ENCODE measurements around the gene CCDC38. TPM values are rescaled to one million over a fixed set of nuclear protein-coding genes. Genes with fewer than 3 reads are reported as not detected.
A peak's percentile ranks its signal among the peaks of the same experiment; 100 is the strongest.

The CCDC38 gene
- total and polyA plus RNA-seq, 2 experiments from 2014 or later: not detected

DNA sequence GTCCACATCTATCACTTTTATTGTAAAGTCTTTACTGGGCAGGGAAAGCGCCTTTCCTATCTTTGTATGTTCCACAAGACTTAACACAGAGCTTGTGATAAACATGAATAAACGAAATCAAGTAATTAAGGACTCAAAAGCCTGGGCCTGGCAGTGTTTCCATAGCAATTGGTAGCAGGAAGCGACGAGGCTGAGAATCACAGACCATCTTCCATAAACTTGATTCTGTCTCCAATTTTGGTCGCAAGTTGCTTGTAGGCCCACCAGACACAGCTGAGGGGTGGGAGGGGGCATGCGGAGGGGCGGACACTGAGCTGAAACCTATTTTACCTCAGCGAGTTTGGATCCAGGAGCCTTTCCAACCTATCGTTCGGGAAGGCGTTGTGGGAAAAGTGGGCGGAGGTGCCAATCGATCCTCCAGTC, 302 bp downstream of the CCDC38 start:
- Histone ChIP-seq H3K4me3 (peak overlapping the region; percentile 89), H3K9me3 (ENCODE audit: low read depth) (no peaks in the 10 kb centered on the region), H3K27ac (no peak overlapping the region), H3K27me3 (peaks cover 25% of the 10 kb centered on the region), H3K4me1 (ENCODE audit: low read depth) (peaks cover 6% of the 10 kb centered on the region), H3K36me3 (no peaks in the 10 kb centered on the region)
- DNase-seq (ENCODE audit: low read depth in 1 of 2, low spot score in 1 of 2): no peak
- TF ChIP-seq, protein P1, sequence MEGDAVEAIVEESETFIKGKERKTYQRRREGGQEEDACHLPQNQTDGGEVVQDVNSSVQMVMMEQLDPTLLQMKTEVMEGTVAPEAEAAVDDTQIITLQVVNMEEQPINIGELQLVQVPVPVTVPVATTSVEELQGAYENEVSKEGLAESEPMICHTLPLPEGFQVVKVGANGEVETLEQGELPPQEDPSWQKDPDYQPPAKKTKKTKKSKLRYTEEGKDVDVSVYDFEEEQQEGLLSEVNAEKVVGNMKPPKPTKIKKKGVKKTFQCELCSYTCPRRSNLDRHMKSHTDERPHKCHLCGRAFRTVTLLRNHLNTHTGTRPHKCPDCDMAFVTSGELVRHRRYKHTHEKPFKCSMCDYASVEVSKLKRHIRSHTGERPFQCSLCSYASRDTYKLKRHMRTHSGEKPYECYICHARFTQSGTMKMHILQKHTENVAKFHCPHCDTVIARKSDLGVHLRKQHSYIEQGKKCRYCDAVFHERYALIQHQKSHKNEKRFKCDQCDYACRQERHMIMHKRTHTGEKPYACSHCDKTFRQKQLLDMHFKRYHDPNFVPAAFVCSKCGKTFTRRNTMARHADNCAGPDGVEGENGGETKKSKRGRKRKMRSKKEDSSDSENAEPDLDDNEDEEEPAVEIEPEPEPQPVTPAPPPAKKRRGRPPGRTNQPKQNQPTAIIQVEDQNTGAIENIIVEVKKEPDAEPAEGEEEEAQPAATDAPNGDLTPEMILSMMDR (IDR thresholded peaks at IDR 0.05; ENCODE audit: low read depth, low read length): no peak

DNA sequence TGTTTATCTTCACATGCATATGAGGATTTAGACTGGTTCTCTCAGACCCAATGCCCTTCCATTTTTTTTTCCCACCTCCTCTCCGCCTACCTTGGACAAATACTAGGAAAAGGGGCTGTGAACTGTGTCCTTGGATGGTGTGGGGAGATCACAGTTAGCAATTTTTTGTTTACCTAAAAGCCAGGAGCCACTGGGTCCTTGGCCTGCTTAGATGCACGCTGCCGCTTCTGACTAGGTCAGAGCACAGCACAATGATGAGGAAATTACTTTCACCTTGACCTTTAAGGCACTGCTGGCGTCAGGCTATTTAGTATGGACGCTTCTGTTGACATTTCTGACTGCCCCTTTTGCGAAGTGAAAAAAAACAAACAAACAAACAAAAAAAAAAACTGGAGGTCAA, 1.9 kb downstream of the CCDC38 start:
- H3K4me1 ChIP-seq (ENCODE audit: low read depth): peaks cover 6% of the 10 kb centered on the region
- no peaks in the 10 kb centered on the region for H3K36me3 ChIP-seq
- H3K4me3 ChIP-seq: no peak overlapping the region
- no peak for DNase-seq (ENCODE audit: low read depth in 1 of 2, low spot score in 1 of 2)
- peaks cover 21% of the 10 kb centered on the region for H3K27me3 ChIP-seq
- no peak overlapping the region for H3K27ac ChIP-seq
- TF ChIP-seq, protein P1 (IDR thresholded peaks at IDR 0.05; ENCODE audit: low read depth, low read length): no peak
- no peaks in the 10 kb centered on the region for H3K9me3 ChIP-seq (ENCODE audit: low read depth)

GRCh38 chr12:95922231-95922630, 20.2 kb downstream of the CCDC38 start:
- peak in 1 of 2 donors; percentile 27 for DNase-seq (ENCODE audit: low read depth in 1 of 2, low spot score in 1 of 2)
- H3K36me3 ChIP-seq: no peaks in the 10 kb centered on the region
- H3K4me1 ChIP-seq (ENCODE audit: low read depth): no peaks in the 10 kb centered on the region
- H3K27ac ChIP-seq: no peak overlapping the region
- H3K4me3 ChIP-seq: no peak overlapping the region
- no peaks in the 10 kb centered on the region for H3K9me3 ChIP-seq (ENCODE audit: low read depth)
- H3K27me3 ChIP-seq: no peaks in the 10 kb centered on the region
- TF ChIP-seq, protein P1 (IDR thresholded peaks at IDR 0.05; ENCODE audit: low read depth, low read length): no peak

- Histone ChIP-seq H3K4me1 (ENCODE audit: low read depth) (no peaks in the 10 kb centered on the region), H3K9me3 (ENCODE audit: low read depth) (no peaks in the 10 kb centered on the region), H3K4me3 (no peak overlapping the region), H3K27ac (no peak overlapping the region), H3K36me3 (no peaks in the 10 kb centered on the region), H3K27me3 (peaks cover 6% of the 10 kb centered on the region)
- TF ChIP-seq, protein P1 (IDR thresholded peaks at IDR 0.05; ENCODE audit: low read depth, low read length): no peak
- DNase-seq (ENCODE audit: low read depth in 1 of 2, low spot score in 1 of 2): no peak
Measured at GRCh38 chr12:95919110-95919509, 23.3 kb downstream of the CCDC38 start.

GRCh38 chr12:95918194-95918993, 24.0 kb downstream of the CCDC38 start:
- H3K27ac ChIP-seq: no peak overlapping the region
- DNase-seq (ENCODE audit: low read depth in 1 of 2, low spot score in 1 of 2): peak; percentile 65 to 67
- no peaks in the 10 kb centered on the region for H3K9me3 ChIP-seq (ENCODE audit: low read depth)
- H3K4me1 ChIP-seq (ENCODE audit: low read depth): no peaks in the 10 kb centered on the region
- H3K27me3 ChIP-seq: peaks cover 6% of the 10 kb centered on the region
- H3K4me3 ChIP-seq: no peak overlapping the region
- no peaks in the 10 kb centered on the region for H3K36me3 ChIP-seq
- TF ChIP-seq, protein P1 (IDR thresholded peaks at IDR 0.05; ENCODE audit: low read depth, low read length): peak; percentile 94

Data from cardiac muscle cell (in vitro differentiated cells and primary cell).